ENCODE measurements around the gene RELN. TPM values are rescaled to one million over a fixed set of nuclear protein-coding genes. Genes with fewer than 3 reads are reported as not detected.

RELN gene
- total and polyA plus RNA-seq, 12 donors = 0.22 to 1.9 (median 0.93) TPM

DNA sequence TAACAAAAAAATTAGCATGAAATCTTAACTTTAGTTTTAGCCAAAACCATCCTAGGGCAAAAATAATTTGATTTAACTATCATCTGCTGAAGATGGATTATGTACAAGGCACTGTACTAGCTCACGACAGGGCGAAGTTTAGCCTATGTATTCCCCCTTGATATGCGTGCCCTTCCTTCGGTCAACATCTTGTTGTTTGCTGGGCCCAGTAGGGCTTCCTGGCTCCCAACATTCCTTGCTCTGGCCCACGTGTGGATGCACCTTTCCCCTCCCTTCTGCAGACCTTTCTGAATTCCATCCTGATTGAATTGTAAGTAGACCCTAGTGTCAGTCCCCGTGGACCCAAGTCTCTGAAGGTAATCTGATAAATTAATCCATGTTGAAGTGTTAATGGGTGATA lies 212.0 kb downstream of the RELN start:
- intact Hi-C loops (cut with DNase I) = no loop called here
- 76 to 77% methylated on average over 6 of the region's 6 CpGs for WGBS, 2 donors
- H3K27ac ChIP-seq = no peak overlapping the region
- no peak for ATAC-seq
- H3K9me3 ChIP-seq = no peaks in the 10 kb centered on the region
- H3K27me3 ChIP-seq = no peaks in the 10 kb centered on the region
- no peaks in the 10 kb centered on the region for H3K4me1 ChIP-seq
- DNase-seq = no peak
- H3K4me3 ChIP-seq = no peak overlapping the region
- no peaks in the 10 kb centered on the region for H3K36me3 ChIP-seq
- TF ChIP-seq, protein P1, sequence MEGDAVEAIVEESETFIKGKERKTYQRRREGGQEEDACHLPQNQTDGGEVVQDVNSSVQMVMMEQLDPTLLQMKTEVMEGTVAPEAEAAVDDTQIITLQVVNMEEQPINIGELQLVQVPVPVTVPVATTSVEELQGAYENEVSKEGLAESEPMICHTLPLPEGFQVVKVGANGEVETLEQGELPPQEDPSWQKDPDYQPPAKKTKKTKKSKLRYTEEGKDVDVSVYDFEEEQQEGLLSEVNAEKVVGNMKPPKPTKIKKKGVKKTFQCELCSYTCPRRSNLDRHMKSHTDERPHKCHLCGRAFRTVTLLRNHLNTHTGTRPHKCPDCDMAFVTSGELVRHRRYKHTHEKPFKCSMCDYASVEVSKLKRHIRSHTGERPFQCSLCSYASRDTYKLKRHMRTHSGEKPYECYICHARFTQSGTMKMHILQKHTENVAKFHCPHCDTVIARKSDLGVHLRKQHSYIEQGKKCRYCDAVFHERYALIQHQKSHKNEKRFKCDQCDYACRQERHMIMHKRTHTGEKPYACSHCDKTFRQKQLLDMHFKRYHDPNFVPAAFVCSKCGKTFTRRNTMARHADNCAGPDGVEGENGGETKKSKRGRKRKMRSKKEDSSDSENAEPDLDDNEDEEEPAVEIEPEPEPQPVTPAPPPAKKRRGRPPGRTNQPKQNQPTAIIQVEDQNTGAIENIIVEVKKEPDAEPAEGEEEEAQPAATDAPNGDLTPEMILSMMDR (IDR thresholded peaks at IDR 0.05) = no peak

DNA sequence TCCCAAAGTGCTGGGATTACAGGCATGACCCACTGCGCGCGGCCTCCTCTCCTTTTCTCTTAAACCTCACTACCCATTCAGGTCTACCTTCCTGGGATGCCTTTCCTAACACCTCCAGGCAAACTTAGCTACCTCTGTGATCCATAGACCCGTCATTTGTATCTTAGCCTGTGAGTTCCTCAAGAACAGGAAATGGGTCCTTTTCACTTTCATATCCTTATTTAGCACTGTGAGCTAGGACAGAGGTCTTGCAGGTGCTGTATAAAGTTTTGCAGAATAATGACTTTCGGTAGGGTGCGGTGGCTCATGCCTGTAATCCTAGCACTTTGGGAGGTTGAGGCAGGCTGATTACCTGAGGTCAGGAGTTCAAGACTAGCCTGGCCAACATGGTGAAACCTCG lies 215.7 kb downstream of the RELN start:
- ATAC-seq = no peak
- Histone ChIP-seq H3K4me3 (no peak overlapping the region), H3K27ac (no peak overlapping the region), H3K4me1 (no peaks in the 10 kb centered on the region), H3K9me3 (no peaks in the 10 kb centered on the region), H3K27me3 (no peaks in the 10 kb centered on the region), H3K36me3 (no peaks in the 10 kb centered on the region)
- TF ChIP-seq, protein P1 (IDR thresholded peaks at IDR 0.05) = no peak
- DNase-seq = no peak
- intact Hi-C loops (cut with DNase I) = no loop called here
- 87 to 89% methylated on average over 7 of the region's 7 CpGs for WGBS, 2 donors

DNA sequence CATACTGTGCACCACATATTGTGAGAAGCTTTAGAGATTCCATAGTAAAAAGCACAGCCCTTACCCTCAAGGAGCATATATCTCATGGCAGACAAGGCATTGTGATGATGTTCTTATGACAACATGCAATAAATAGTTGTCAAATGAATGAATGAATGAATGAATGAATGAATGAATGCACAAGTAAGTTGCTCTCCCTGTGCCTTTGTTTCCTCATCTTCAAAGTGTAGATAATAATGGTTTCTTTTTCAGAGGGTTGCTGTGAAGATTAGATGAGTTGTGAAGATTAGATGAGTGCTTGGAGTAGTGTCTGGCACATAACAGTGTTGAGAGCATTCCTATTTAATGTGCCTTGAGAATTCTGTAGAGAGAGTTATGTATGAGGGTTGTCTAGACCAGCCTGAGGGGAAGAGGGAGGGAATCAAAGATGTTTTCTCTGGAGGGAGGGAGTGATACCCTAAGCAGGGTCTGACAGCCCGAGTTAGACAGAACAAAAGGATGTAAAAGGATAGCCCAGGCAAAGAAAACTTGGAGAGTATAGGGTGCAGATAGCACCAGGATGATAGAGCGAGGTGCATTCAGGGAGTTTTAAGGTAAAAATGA lies 217.2 kb downstream of the RELN start:
- Histone ChIP-seq H3K27me3 (no peaks in the 10 kb centered on the region), H3K9me3 (no peaks in the 10 kb centered on the region), H3K27ac (no peak overlapping the region), H3K4me1 (no peaks in the 10 kb centered on the region), H3K36me3 (no peaks in the 10 kb centered on the region), H3K4me3 (no peak overlapping the region)
- whole genome bisulfite sequencing, 2 donors = 38 to 44% methylated on average over 2 of the region's 2 CpGs
- DNase-seq = no peak
- ATAC-seq = no peak
- TF ChIP-seq, protein P1 (IDR thresholded peaks at IDR 0.05) = no peak
- intact Hi-C loops (cut with DNase I) = no loop called here

DNA sequence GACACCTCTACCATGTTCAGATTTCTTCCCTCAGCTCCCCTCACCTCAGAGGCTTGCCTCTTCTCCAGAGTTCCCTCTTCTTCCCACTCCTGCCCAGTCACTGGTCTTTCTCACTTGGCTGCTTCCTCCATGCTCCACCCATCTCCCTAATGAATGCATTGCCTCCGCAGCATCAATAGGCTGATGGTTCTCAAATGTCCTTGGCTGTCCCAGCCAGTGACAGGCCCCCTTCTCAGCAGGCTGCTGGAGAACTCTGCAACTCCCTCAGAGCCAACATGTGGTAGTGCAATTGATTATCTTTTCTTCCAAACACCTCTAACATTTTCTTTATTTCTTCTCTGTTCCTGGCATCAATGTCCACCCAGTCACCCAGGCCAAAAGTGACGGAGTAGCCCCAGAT lies 218.2 kb downstream of the RELN start:
- H3K27me3 ChIP-seq = no peaks in the 10 kb centered on the region
- ATAC-seq (no peak), DNase-seq (no peak)
- no peak overlapping the region for H3K4me3 ChIP-seq
- intact Hi-C loops (cut with DNase I) = no loop called here
- WGBS, 2 donors = 71 to 73% methylated on average over 2 of the region's 2 CpGs
- H3K9me3 ChIP-seq = no peaks in the 10 kb centered on the region
- H3K27ac ChIP-seq = no peak overlapping the region
- TF ChIP-seq, protein P1 (IDR thresholded peaks at IDR 0.05) = no peak
- no peaks in the 10 kb centered on the region for H3K4me1 ChIP-seq
- H3K36me3 ChIP-seq = no peaks in the 10 kb centered on the region
